H54 (cell line): ENCODE data around the gene CAMTA2.
"Not testable (repeated sequence)": the region's sequence is repeated elsewhere in the genome, so short reads cannot be mapped to it uniquely, and the experiment has no call there.

ENCODE experiments used
- DNase-seq: peaks from one replicate; pipeline ENCODE4 v3.0.0; 2011; ENCODE audit warnings: low spot score, mixed read lengths; ENCODE audit not compliant: insufficient read length
- FAIRE-seq: peaks from 3 replicates; lab custom pipeline; 2011; peaks lifted over from hg19 to GRCh38; lab: Jason Lieb, UNC
- POLR2A ChIP-seq: IDR thresholded peaks from 2 replicates; pipeline ENCODE4 v1.6.1; 2011; ENCODE audit warnings: low read depth, mild to moderate bottlenecking, low read length

Gene CAMTA2

GRCh38 chr17:4932756-4933155 lies 54.7 kb downstream of the CAMTA2 start:
- FAIRE-seq (no peak), DNase-seq (no peak)
- TF ChIP-seq POLR2A = no peak

GRCh38 chr17:4931963-4932362 lies 55.5 kb downstream of the CAMTA2 start, which contains the start of gene GP1BA:
Gene GP1BA, plus strand, starts transcription at chr17:4932277. Its CDS starts 328 bp downstream, at chr17:4932605.
- no peak for DNase-seq
- TF ChIP-seq POLR2A = no peak
- FAIRE-seq = no peak

GRCh38 chr17:4928881-4929280 lies 58.6 kb downstream of the CAMTA2 start:
- DNase-seq (no peak), FAIRE-seq (no peak)
- no peak for TF ChIP-seq POLR2A

GRCh38 chr17:4926577-4927335 lies 60.7 kb downstream of the CAMTA2 start:
- FAIRE-seq, DNase-seq: not testable (repeated sequence)

- FAIRE-seq = no peak
- no peak for TF ChIP-seq POLR2A
- no peak for DNase-seq
Measured at GRCh38 chr17:4921320-4921719, 66.2 kb downstream of the CAMTA2 start.

GRCh38 chr17:4920351-4921048 lies 67.0 kb downstream of the CAMTA2 start:
- no peak for DNase-seq
- FAIRE-seq = no peak
- no peak for TF ChIP-seq POLR2A

- no peak for TF ChIP-seq POLR2A
- DNase-seq = no peak
- no peak for FAIRE-seq
Measured at GRCh38 chr17:4919511-4920047, 67.9 kb downstream of the CAMTA2 start.
